Erythroblast (primary cell): Measurements from ENCODE around the gene HEPN1.

Source experiments
- DNase-seq, 2 experiments: peaks; one replicate each; lab custom pipeline; 2025; lab: John Stamatoyannopoulos, UW
- GATA1 ChIP-seq: IDR thresholded peaks from 2 replicates; pipeline ENCODE4 v1.6.1; 2011; ENCODE audit warnings: low read depth, mild to moderate bottlenecking, control low read depth, low read length, moderate library complexity
- POLR2A ChIP-seq: IDR thresholded peaks from 2 replicates; pipeline ENCODE4 v1.6.1; 2011; ENCODE audit warnings: mild to moderate bottlenecking, low read length

The HEPN1 gene

DNA sequence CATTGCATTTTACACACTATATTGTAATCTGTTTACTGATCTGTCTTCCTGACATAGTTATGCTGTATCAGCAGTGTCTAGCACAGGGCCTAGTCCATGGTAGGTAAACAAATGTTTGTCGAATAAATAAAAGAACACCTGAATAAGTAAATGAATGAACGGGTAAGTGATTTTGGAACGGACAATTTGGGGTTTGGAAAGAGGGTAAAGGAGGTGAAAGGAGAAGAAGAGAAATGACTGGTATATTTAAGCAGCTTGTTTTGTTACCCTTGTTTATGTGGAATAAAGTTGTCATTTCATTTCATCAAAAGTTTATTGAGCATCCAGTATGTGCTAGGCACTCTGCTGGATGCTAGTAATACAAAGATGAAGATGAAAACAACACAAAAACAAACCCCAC, at the start of gene HEPN1:
Gene HEPN1 (plus strand): TSS at position 301 of the 400 bp plus-strand sequence.
- TF ChIP-seq GATA1 (no peak), POLR2A (no peak)
- no peak for DNase-seq

DNA sequence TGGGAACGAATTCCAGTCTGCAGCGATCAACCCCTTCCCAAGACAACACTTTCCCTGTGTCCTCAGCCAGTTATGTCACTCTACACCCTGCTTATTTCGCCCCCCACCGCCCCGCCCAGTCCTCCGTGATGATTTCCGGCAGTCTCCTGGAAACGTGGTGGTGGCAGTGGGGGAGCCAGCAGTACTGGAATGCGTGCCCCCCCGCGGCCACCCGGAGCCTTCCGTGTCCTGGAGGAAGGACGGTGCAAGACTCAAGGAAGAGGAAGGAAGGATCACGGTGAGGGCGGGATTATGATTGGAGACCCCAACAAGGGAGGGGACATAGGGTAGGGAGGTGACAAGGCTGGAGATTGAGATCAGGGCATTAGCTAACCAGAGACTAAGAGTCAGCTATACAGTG, 49.7 kb upstream of the HEPN1 start:
- TF ChIP-seq GATA1, result no peak
- no peak for TF ChIP-seq POLR2A
- DNase-seq, result no peak

DNA sequence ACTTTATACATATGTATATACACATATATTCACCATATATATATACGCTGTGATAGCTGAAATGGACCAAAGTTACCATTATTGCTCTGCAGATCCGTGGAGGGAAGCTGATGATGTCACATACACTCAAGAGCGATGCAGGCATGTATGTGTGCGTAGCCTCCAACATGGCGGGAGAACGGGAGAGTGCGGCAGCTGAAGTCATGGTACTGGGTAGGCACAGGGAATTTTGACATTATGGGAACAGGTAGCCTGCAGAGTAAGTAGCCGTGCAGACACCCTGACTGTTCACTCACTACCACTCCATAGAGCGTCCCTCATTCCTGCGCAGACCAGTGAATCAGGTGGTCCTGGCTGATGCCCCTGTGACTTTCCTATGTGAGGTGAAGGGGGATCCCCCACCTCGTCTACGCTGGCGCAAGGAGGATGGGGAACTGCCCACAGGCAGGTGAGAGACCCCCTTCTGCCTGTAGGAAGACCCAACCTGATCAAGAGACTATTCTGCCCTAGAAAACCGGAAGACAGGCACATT, 49.1 kb upstream of the HEPN1 start:
- DNase-seq, result no peak
- TF ChIP-seq GATA1 (no peak), POLR2A (no peak)

GRCh38 chr11:124870430-124870829, 48.6 kb upstream of the HEPN1 start:
- DNase-seq, result no peak
- TF ChIP-seq POLR2A, result no peak
- TF ChIP-seq GATA1, result no peak

GRCh38 chr11:124872280-124872679, 46.8 kb upstream of the HEPN1 start:
- no peak for DNase-seq
- no peak for TF ChIP-seq GATA1
- no peak for TF ChIP-seq POLR2A

DNA sequence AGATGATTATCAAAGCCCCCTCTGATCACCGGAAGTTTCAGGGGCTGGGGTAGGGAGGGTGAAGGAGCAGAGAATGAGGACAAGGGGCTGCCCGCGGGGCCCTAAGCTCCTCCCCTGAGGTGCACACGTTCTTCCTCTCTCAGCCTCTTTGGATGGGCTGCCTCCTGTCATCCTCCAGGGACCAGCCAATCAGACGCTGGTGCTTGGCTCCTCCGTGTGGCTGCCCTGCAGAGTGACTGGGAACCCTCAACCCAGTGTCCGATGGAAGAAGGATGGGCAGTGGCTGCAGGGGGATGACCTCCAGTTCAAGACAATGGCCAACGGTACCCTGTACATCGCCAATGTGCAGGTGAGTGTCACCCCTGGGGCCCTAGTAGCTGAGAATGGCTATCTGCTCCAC, 46.3 kb upstream of the HEPN1 start:
- no peak for TF ChIP-seq GATA1
- no peak for TF ChIP-seq POLR2A
- DNase-seq, result no peak

- no peak for DNase-seq
- TF ChIP-seq POLR2A, result no peak
- no peak for TF ChIP-seq GATA1
Measured at GRCh38 chr11:124873951-124874350, 45.1 kb upstream of the HEPN1 start.

DNA sequence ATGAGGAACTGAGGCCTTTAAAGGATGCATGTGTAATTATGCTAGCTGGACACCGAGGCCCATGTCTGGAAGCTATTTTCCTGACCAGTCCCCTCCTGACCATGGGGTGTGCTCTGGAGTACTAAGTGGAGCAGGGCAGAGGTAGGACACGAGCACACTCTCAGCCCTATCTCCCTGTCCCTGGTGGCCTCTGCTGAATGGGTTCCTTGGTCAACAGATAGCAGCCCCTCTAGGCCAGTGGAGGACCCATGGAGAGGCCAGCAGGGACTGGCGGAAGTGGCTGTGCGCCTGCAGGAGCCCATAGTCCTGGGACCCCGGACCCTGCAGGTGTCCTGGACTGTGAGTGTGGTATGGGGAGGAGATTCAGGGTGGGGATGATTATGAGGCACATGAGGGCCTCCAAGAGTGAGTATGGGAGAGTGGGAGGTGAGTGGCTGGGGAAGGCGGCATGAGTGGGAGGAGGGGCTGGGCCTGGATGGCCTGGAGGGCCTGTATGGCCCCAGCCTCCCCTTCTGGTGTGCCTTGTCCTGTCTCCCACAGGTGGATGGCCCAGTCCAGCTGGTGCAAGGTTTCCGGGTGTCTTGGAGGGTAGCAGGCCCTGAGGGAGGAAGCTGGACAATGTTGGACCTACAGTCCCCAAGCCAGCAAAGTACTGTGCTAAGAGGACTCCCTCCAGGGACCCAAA, 44.3 kb upstream of the HEPN1 start:
- DNase-seq, result no peak
- TF ChIP-seq POLR2A (no peak), GATA1 (no peak)

DNA sequence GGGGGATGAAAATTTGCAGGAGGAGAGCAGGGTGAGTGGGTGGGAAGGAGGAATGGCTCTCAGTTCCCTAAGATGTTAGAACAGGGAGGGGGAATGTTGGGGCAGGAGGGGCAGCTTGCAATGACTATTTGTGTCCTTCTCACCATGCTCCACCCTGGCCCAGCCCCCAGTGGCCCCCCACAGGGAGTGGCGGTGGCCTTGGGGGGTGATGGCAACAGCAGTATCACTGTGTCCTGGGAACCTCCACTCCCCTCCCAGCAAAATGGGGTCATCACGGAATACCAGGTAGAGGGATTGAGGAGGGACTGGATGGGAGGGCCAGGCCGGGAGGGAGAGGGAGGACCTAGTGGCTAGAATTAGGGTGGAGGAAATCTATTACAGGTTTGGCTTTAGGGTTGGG, 43.6 kb upstream of the HEPN1 start:
- no peak for DNase-seq
- no peak for TF ChIP-seq POLR2A
- no peak for TF ChIP-seq GATA1

DNA sequence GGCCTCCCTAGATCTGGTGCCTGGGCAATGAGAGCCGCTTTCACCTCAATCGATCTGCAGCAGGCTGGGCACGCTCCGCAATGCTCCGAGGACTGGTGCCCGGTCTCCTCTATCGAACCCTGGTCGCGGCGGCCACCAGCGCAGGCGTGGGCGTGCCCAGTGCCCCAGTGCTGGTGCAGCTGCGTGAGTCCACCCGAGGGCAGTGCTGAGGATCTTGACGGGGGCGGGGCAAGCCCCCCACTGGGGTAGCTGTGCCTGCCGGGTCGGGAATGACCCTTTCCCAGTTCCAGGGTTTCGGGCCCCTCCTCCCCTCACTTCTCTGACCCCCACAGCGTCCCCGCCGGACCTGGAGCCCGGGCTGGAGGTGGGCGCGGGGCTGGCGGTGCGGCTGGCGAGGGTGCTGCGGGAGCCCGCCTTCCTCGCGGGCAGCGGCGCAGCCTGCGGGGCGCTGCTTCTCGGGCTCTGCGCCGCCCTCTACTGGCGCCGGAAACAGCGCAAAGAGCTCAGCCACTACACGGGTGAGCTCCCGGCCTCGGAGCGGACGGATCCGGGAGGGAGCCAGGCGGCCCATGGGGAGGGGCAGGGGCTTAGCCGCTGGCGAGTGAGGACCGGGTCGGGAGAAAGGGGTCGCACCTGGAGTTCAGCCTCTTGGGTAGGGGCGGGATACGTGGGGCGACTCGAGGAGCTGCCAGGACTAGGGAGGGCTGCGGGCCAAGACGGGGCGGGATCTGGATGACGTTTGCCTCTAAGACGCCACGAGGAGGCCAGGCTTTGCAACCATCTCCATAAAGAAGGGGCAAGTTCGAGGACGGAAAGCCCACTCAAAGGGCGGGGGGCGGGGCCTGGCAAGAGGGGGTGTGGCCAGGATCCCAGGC, 42.9 kb upstream of the HEPN1 start:
- TF ChIP-seq POLR2A (no peak), GATA1 (no peak)
- peak; percentile 82 to 85 for DNase-seq

DNA sequence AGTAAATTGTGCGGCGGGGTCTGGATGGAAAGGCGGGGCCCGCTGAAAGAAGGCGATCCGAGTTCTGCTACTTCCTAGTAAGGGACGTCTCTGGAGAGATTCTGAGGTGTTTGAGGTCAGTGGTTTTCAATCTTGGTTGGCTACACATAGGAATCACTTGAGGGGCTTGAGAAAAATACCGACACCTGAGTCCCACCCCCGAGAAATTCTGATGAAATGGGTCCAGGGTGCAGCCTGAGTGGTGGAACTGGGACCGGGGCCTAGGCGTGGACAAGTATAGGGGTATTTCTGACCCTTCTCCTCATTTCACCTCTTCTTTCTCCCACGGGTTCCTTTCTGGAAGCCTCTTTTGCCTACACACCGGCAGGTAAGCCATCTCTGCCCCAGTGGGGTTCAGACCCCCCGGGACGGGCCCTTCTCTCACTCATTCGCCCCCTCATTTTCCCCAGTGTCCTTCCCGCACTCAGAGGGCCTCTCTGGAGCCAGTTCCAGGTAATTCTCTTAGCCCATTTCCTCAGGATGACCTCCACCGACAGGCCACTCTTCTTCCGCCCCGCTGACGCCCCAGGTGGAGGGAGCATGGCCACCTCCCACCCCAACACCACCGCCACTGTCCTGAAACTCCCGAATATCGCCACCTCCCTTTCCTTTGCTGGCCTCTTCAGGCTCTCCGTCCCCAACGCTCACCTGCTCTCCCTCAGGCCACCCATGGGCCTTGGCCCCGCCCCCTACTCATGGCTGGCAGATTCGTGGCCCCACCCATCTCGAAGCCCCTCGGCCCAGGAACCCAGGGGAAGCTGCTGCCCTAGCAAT, 42.0 kb upstream of the HEPN1 start:
- DNase-seq, result no peak
- TF ChIP-seq GATA1 (no peak), POLR2A (no peak)

- no peak for DNase-seq
- TF ChIP-seq POLR2A (no peak), GATA1 (no peak)
Measured at GRCh38 chr11:124877631-124877909, 41.5 kb upstream of the HEPN1 start.

- no peak for DNase-seq
- TF ChIP-seq POLR2A (no peak), GATA1 (no peak)
Measured at GRCh38 chr11:124877910-124878758, 40.9 kb upstream of the HEPN1 start.
